GM19351 (cell line): ENCODE data around the gene C13orf46.

Source experiments
- ATAC-seq: cut with Tn5 transposase; IDR thresholded peaks from one replicate; pipeline ENCODE4 v1.9.1; 2021; ENCODE audit warnings: mild to moderate bottlenecking, moderate library complexity; ENCODE audit not compliant: unreplicated experiment

The C13orf46 gene

DNA sequence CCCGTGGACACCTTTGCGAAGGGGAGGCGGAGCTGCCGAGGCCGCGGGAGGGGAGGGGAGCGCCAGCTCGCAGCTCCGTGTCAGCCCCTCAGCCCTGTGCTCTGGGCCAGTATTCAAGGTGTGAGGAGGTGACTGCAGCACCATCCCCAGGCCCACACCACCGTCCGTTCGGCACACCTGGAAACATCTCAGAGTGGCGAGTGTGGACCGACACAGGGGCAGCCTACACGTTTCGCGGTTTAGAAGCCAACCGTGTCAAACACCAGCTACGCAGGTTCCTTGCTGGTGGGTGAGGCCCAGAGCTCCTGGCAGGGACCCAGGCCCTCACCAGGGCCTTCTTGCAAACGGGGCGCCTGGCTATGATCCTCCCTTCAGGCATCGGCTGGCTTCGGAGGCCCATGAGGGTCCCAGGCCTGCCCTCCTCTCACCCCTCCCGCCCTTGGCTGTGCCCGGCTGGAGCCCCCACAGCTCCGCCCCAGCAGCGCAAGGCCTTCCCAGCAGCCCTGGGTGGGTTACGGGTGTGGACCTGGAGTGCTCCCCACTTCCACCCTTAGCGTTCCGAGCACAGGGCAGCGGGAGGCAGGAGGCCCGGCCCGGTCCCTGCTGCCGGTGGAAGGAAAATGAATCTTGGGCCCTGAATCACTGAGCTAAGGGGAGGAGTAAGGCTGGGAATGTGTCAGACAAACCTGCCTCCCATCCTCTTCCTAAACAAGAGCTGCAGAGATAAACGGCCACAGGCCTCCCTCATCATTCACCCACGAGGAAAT is 1.2 kb downstream of the C13orf46 start:
- ATAC-seq: no peak

DNA sequence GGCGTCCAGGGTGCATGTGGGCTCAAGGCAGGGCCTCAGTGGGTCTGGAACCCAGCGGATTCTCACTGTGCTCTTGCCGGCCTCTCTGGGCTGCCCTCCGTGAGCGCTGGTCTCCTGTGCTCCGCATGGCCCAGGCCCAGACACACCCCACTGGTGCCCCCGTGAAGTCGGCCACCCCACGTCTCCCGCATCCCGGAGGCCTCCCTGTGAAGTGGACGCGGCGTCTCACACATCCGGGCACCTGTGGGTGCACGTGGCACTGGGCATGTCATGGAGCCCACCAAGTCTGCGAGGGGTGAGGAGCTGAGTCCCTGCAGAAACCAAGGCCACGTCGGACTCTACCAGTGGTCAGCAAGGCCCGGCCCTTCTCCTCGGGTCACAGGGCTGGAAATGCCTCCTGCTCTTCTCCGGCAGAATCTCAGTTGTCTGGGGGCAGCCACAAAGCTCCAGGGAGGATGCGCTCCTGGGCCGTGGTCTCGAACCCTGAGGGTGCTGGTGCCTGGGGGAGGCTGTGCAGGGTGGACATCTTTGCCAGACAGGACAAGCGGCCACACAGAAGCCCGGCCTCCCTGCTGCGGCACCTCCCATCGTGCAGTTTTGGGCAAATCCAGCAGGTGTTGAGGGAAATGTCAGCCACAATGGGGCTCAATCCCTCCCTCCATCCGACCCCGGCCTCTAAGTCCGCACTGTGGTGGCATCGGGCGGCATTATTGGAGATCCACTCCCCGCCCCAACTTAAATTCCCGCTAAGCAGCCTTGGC is 2.2 kb downstream of the C13orf46 start:
- no peak for ATAC-seq

DNA sequence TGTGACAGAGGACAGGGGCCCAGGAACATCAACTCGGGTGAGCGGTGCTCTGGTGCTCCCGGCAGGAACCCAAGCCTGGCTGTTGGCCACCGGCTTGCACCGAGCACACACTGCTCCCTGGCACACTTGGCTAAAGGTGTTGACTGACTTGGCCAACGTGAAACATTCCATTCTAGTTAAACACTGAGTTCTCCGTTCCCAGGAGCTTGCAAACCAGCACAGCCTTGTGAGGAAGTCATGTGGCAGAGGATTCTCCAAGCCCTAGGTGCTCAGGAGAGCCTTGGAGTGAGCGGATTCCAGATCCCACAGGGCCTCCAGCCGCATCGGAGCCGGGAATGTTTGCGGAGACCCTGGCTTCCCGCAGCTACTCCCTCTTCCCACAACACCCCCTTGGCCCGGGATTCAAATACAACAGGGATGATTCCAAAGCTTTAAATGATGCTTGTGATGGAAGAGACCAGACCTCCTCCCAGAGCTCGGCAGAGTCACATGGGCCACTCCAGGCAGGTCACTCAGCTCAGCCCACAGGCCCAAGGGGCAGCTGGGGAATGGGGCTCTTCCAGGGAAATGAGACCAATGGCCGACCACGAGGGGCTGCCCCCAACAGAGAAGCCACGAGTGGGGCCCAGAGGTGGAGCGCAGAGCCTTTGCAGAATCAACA is 2.9 kb downstream of the C13orf46 start:
- no peak for ATAC-seq

DNA sequence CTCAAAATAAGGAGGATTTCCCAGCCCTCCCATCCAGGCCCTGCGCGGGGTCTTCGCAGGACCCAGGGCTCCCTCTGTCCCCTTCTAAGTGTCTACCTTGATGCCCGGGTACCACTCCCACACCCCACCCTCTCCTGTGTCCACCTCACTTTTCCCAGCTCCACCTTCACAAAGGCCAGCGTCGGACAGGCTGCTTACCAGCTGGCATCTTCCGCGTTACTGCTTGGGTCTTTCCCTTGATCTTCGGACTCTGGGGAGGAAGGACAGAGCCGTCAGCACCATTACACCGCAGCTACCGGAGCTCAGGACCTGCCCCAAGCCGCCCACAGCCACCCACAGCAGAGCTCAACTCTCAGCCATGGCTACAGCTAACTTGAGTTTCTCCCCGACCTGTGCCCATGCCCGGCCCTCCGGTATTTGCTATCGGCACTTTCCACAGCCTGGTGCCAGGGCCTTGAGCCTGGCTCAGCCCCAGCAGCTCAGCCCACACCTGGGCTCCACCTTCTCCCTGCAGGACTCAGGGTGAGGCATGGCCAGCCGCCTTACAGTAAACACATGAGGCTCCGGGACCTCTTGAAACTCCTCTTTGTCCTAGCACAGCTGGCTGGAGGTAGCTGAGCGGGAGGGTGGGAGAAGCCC is 3.8 kb downstream of the C13orf46 start:
- no peak for ATAC-seq

DNA sequence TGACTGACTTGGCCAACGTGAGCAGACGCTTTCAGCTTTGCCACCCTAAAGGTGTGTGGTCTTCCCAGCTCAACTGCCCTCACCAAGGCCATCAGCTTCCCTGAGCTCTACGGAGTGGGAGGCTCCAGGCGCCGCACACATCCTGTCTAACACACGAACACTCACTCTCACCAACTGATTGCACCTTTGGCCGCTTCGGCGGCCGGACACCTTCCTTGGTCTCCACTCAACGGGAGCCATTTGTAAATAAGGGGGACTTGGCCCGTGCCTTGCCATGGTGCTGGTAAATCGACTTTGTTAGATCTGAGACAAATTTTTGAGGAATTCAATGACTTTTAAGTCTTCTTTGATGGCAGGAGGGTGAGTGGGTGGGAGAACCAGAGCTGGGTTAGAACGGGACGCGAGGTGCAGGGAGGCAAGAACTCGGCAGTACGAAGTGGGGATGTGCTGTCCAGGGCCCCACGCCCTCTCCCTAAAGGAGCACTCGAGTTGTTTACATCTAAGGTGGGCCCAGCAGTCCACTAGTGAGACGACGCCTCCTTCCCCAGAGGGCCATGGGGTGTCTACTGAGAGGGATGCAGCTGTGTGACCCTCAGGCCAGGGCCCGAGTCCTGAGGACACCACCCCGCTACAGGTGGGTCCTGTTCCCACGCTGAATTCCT is 4.4 kb downstream of the C13orf46 start:
- no peak for ATAC-seq

GRCh38 chr13:113968463-113969310 is 5.2 kb downstream of the C13orf46 start:
- ATAC-seq: no peak

- ATAC-seq: no peak
Measured at GRCh38 chr13:113967729-113968462, 6.0 kb downstream of the C13orf46 start.

DNA sequence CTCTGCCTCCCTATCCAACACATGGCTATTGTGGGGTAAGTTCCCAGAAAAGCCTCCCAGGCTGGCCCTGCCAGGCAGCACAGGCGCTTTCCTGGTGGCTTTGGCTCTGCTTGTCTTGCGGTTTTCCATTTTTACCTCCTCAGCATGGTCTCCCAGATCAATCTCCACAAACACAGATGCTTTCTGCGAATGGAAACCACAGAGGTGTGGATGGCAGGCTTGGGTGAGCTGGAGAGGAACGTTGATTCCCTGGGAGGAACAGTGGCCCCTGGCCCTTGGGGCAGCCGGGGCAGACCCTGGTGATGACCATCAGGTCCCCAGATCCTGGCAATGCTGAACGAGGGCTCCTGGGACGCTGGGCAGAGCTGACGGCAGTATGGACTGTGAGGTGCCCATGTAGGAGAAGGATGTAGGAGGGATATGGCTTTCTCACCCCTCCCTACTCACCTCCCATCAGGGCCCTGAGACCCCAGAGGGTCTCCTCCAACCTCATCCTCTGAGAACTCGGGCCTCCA is 6.6 kb downstream of the C13orf46 start:
- no peak for ATAC-seq

GRCh38 chr13:113965968-113966884 is 7.7 kb downstream of the C13orf46 start:
- ATAC-seq: no peak

- no peak for ATAC-seq
Measured at GRCh38 chr13:113965383-113965874, 8.4 kb downstream of the C13orf46 start.

DNA sequence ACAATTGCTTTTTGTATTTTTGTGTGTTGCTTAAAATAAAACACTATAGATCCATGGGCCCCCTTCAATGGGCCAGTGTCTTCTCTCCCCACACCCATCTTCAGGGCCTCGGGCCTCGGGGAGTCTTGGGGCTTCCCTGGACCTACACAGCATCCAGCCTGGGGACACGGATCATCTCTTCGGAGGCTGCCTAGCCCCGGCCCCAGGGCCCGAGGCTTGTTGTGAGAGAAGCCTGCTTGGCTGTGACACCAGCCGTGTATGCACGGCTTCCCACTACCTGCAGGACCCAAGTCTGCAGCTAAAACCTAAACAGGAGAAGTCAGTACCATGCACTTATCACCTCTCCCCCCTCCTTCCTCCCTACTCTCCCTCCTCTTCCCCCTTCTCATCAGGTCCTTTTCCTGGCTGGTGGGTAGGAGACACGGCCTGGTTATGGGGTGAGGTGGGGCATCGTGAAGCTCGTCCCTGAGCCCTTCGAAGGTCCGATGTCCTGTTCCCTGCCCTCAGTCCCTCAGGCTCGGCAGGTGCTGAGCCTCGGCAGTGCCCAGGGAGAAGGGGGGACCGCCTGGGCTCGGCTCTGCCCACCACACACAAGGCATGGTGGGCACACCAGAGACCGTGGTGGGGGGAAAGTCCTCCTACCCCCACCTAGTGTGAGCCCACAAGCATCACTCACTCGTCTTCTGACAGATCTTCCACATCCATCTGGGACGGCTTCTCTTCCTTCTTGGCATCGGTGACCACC is 9.5 kb downstream of the C13orf46 start:
- no peak for ATAC-seq

GRCh38 chr13:113963376-113963775 is 10.5 kb downstream of the C13orf46 start:
- no peak for ATAC-seq

DNA sequence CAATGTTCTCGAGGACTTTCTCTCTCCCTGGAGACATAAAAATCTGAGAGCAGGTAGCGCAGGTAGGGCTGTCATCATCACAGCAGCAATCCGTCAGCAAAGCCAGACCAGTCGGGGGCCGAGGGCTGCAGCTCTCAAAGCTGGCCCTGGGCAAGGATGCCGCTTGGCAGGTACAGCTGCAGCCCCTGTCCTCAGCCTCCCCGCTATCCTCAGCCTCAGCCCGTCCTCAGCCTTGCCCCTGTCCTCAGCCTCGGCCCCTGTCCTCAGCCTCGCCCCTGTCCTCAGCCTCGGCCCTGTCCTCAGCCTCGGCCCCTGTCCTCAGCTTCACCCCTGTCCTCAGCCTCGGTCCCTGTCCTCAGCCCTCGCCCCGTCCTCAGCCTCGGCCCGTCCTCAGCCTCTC is 10.9 kb downstream of the C13orf46 start:
- no peak for ATAC-seq

DNA sequence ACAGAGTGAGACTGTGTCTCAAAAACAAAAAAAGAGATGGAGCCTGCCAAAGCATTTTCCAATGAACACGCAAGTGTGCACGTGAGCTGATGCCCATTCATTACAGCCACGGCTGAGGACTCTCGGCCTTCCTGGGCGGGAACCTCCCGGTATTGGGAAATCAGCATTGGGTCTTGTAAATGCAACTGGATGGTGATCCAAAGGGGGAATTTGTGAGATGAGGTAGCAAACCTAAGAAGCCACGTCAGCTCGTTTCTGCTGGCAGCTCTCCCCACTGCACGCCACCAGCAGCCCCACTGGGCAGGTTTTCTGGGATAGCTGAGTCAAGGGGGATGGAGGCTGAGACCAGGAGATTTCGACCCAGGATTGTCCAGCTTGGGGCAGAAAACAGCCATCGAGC is 11.5 kb downstream of the C13orf46 start:
- no peak for ATAC-seq

DNA sequence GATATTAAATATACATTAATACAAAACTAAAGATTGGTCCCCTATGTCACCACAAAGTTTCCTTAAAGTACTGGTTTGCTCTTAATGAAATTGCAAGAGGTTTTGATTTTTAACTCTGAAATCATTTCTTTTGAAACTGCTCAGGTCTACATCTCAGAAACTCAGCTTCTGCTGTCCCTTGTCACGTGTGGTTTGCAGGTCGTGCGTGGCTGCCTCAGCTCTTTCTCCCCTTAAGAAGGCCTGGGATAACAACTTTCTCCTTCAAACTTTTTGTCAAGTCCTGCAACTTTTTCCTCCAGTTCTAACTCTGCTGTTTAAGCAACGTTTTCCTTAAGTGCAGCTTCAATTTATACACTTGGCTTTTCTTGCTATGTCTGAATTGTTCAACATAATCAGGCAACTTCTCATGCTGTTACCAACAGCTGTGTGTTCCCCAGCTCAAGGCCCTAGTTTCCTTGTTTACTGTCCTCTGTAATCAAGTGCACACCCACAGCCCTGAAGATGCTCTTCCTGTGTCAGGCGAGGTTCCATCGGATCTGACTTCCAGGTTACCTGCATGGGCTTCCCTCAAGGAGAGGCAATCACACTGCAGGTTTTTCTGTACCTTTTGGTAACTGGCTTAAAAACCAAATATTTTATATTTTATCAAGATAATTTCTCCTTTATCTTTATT is 13.5 kb downstream of the C13orf46 start:
- ATAC-seq: no peak

DNA sequence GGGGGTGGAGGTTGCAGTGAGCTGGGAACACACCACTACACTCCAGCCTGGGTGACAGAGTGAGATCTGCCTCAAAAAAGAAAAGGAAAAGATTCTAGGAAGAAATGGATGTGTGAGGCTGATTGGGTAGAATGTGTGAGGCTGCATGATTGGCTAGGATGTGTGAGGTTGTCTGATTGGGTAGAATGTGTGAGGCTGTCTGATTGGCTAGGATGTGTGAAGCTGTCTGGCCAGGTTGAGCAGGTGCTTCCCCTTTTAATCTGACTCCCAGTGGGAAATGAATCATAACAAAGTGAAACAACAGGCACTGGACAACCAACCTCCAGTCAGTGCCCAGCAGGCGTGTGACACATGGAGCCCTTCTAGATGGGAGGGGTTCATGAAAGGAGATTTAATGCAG is 14.7 kb downstream of the C13orf46 start:
- no peak for ATAC-seq

GRCh38 chr13:113958373-113958772 is 15.5 kb downstream of the C13orf46 start:
- ATAC-seq: no peak
